ENCODE measurements around the gene MTA3.

DNA sequence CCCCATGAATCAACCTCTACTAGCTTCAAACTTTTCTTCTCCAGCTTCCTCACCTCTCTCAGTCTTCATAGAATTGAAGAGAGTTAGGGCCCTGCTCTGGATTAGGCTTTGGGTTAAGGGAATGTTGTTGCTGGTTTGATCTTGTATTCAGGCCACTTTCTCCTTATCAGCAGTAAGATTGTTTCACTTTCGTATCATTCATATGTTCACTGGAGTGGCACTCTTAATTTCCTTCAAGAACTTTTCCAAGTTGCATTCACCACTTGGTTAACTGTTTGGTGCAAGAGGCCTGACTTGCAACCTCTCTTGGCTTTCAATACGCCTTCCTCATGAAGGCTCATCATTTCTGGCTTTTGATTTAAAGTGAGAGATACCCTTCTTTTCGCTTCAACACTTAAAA lies 172.7 kb downstream of the MTA3 start:
- TF ChIP-seq POLR2A (IDR thresholded peaks at IDR 0.05): no peak
- TF ChIP-seq, protein P1, sequence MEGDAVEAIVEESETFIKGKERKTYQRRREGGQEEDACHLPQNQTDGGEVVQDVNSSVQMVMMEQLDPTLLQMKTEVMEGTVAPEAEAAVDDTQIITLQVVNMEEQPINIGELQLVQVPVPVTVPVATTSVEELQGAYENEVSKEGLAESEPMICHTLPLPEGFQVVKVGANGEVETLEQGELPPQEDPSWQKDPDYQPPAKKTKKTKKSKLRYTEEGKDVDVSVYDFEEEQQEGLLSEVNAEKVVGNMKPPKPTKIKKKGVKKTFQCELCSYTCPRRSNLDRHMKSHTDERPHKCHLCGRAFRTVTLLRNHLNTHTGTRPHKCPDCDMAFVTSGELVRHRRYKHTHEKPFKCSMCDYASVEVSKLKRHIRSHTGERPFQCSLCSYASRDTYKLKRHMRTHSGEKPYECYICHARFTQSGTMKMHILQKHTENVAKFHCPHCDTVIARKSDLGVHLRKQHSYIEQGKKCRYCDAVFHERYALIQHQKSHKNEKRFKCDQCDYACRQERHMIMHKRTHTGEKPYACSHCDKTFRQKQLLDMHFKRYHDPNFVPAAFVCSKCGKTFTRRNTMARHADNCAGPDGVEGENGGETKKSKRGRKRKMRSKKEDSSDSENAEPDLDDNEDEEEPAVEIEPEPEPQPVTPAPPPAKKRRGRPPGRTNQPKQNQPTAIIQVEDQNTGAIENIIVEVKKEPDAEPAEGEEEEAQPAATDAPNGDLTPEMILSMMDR (IDR thresholded peaks at IDR 0.05 in 4 of 5, conservative IDR thresholded peaks at IDR 0.05 in 1 of 5): no peak
